A549 (cell line): Measurements from ENCODE around the gene RPS6KA4. TPM values are rescaled to one million over a fixed set of nuclear protein-coding genes. Genes with fewer than 3 reads are reported as not detected.

Source experiments
- ATAC-seq, 2 experiments: fragments of 200-7000 bp in 1 of 2; fragments of >200 bp in 1 of 2; cut with Nextera tagmentation in 1 of 2; cut with Tn5 transposase in 1 of 2; 3 replicates each; pipeline versions ENCODE4 v1.8.0 to v1.9.1; 2018 to 2020; ENCODE audit warnings: mild to moderate bottlenecking in 1 of 2, moderate library complexity in 1 of 2
- CTCF ChIA-PET: fragments of 300-600 bp; sonication (Branson Sonifier 250); formaldehyde crosslinking; extraction: SDS; loops from one replicate; lab custom pipeline; 2021; ENCODE audit warnings: antibody characterized with exemption, inconsistent platforms; lab: Yijun Ruan, JAX
- POLR2A ChIA-PET: fragments of 350-600 bp; formaldehyde crosslinking; extraction: SDS; loops from one replicate; lab custom pipeline; 2021; ENCODE audit warnings: antibody characterized with exemption, inconsistent platforms; lab: Yijun Ruan, JAX
- DNase-seq, 2 experiments: peaks; one replicate each; pipeline versions ENCODE4 v3.0.0 to v3.0.0-alpha.2; 2011 to 2016; ENCODE audit warnings: low read depth in 1 of 2, low spot score in 1 of 2
- FAIRE-seq: peaks from 2 replicates; lab custom pipeline; 2011; peaks lifted over from hg19 to GRCh38; lab: Jason Lieb, UNC
- H3K27ac ChIP-seq, 2 experiments: fragments of >200 bp; sonication (Bioruptor Twin); formaldehyde crosslinking; 3 replicates each; pipeline ENCODE4 v1.5.1; 2016 to 2017
- H3K4me1 ChIP-seq: fragments of >200 bp; sonication (Bioruptor Twin); formaldehyde crosslinking; 3 replicates; pipeline ENCODE4 v1.6.1; 2016
- H3K4me2 ChIP-seq: fragments of >200 bp; sonication (Bioruptor Twin); formaldehyde crosslinking; 3 replicates; pipeline ENCODE4 v1.6.1; 2016
- H3K4me3 ChIP-seq: fragments of >200 bp; sonication (Bioruptor Twin); formaldehyde crosslinking; 3 replicates; pipeline ENCODE4 v1.5.1; 2016
- H3K9me3 ChIP-seq: fragments of >200 bp; sonication (Bioruptor Twin); formaldehyde crosslinking; 3 replicates; pipeline ENCODE4 v1.6.1; 2016
- FOSB ChIP-seq: fragments of 250-450 bp; sonication (Bioruptor Pico); IDR thresholded peaks from 2 replicates; pipeline ENCODE4 v1.5.0; 2020; ENCODE audit warnings: mild to moderate bottlenecking, moderate library complexity
- FOSL2 ChIP-seq, 2 experiments: fragments of 450-650 bp in 1 of 2; fragments of >200 bp in 1 of 2; sonication (Bioruptor Twin) in 1 of 2; formaldehyde crosslinking; IDR thresholded peaks; 2 replicates each; pipeline versions ENCODE4 v1.5.0 to v1.6.1; 2016 to 2020; ENCODE audit warnings: mild to moderate bottlenecking in 1 of 2, moderate library complexity in 1 of 2
- FOXS1 ChIP-seq: fragments of 250-450 bp; sonication (Bioruptor Pico); IDR thresholded peaks from 2 replicates; pipeline ENCODE4 v1.5.0; 2020; ENCODE audit warnings: mild to moderate bottlenecking, moderate library complexity
- HES2 ChIP-seq: fragments of >200 bp; sonication (Bioruptor Twin); formaldehyde crosslinking; IDR thresholded peaks from 2 replicates; pipeline ENCODE4 v1.6.1; 2016
- HEYL ChIP-seq: fragments of 250-450 bp; sonication (Bioruptor Pico); IDR thresholded peaks from 2 replicates; pipeline ENCODE4 v1.8.0; 2021; ENCODE audit warnings: mild to moderate bottlenecking, moderate library complexity
- HOXA7 ChIP-seq: fragments of 250-450 bp; sonication (Bioruptor Pico); IDR thresholded peaks from 2 replicates; pipeline ENCODE4 v1.5.0; 2020; ENCODE audit warnings: mild to moderate bottlenecking, moderate library complexity
- HOXB13 ChIP-seq: fragments of 250-450 bp; sonication (Bioruptor Pico); IDR thresholded peaks from 2 replicates; pipeline ENCODE4 v1.5.0; 2020; ENCODE audit warnings: low read depth, mild to moderate bottlenecking, moderate library complexity
- JUN ChIP-seq, 2 experiments: fragments of >200 bp; sonication (Bioruptor Twin); formaldehyde crosslinking; IDR thresholded peaks; 2 replicates in 1 of 2; 3 replicates in 1 of 2; pipeline ENCODE4 v1.6.1; 2016 to 2017
- JUNB ChIP-seq: fragments of >200 bp; sonication (Bioruptor Twin); formaldehyde crosslinking; IDR thresholded peaks from 2 replicates; pipeline ENCODE4 v1.6.1; 2016
- MYC ChIP-seq: IDR thresholded peaks from 2 replicates; pipeline ENCODE4 v1.6.1; 2012; ENCODE audit warnings: mild to moderate bottlenecking, inconsistent platforms, low read length, improper control_type of control experiment, borderline replicate concordance
- PBX3 ChIP-seq: IDR thresholded peaks from 2 replicates; pipeline ENCODE4 v1.6.1; 2012
- PHF8 ChIP-seq: fragments of 200-600 bp; sonication (generic); IDR thresholded peaks from 2 replicates; pipeline ENCODE4 v1.6.1; 2016; ENCODE audit warnings: low read depth, mild to moderate bottlenecking, antibody characterized with exemption, moderate library complexity, borderline replicate concordance
- POLR2A ChIP-seq: IDR thresholded peaks from 2 replicates; pipeline ENCODE4 v1.6.1; 2012; ENCODE audit warnings: mild to moderate bottlenecking, low read length
- RAD21 ChIP-seq, 2 experiments: fragments of >200 bp in 1 of 2; sonication (Bioruptor Twin) in 1 of 2; formaldehyde crosslinking in 1 of 2; IDR thresholded peaks in 1 of 2; conservative IDR thresholded peaks in 1 of 2; 2 replicates in 1 of 2; 3 replicates in 1 of 2; pipeline ENCODE4 v1.6.1; 2012 to 2018; ENCODE audit warnings: inconsistent platforms in 1 of 2
- RCOR1 ChIP-seq: fragments of 150-350 bp; IDR thresholded peaks from 2 replicates; pipeline ENCODE4 v1.6.1; 2014; ENCODE audit warnings: antibody characterized with exemption, low read length, low read depth
- RNF2 ChIP-seq: fragments of 200-600 bp; sonication (generic); IDR thresholded peaks from 2 replicates; pipeline ENCODE4 v1.6.1; 2016; ENCODE audit warnings: low read depth, mild to moderate bottlenecking, antibody characterized with exemption, moderate library complexity, borderline replicate concordance
- SREBF2 ChIP-seq: fragments of 450-650 bp; IDR thresholded peaks from 2 replicates; pipeline ENCODE4 v1.6.1; 2014; ENCODE audit warnings: mild to moderate bottlenecking, moderate library complexity
- ZC3H11A ChIP-seq: fragments of 450-650 bp; IDR thresholded peaks from 2 replicates; pipeline ENCODE4 v1.6.1; 2014; ENCODE audit warnings: antibody characterized with exemption, mild to moderate bottlenecking
- WGBS: methylation state at CpG from one replicate; pipeline ENCODE4 v1.1.6; 2017; ENCODE audit errors: missing lambda C conversion rate; 5-methylcytosine and 5-hydroxymethylcytosine counted together
- polyA plus RNA-seq, 4 experiments: library from polyadenylated mRNA; depleted of rRNA in 3 of 4; stranded (reverse); fragments of >200 nt; fragmentation: RNase III in 1 of 4; extraction: RNeasy Plus Mini Kit Qiagen cat#74134 plus additional on column Dnase treatment in 1 of 4; gene quantifications; 2 replicates in 3 of 4; 3 replicates in 1 of 4; pipeline ENCODE4 v1.2.3, GENCODE V29; 2011 to 2017

RPS6KA4 gene
- polyA plus RNA-seq, 2 of the 4 experiments (the other 2 are of a cell fraction): 21.4 to 35.9 TPM

GRCh38 chr11:64361659-64362058 lies 2.7 kb downstream of the RPS6KA4 start:
- ATAC-seq: no peak
- 96% methylated on average over 13 of the region's 18 CpGs for WGBS
- POLR2A ChIA-PET: no interaction called here
- no peak overlapping the region for H3K27ac ChIP-seq
- H3K4me3 ChIP-seq: no peak overlapping the region
- no peak overlapping the region for H3K4me2 ChIP-seq
- CTCF ChIA-PET: interaction anchor here (0.6 to 33.9 kb wide), 5 partner anchors 11 to 88 kb away, joined by 3 to 996 read pairs (median 3); partner anchors contain the start of genes CATSPERZ, ESRRA, PRDX5 and TRMT112
- DNase-seq: no peak
- peaks cover 28% of the 10 kb centered on the region for H3K4me1 ChIP-seq
- TF ChIP-seq RAD21 (conservative IDR thresholded peaks at IDR 0.05 in 1 of 2, IDR thresholded peaks at IDR 0.05 in 1 of 2): no peak
- no peak for TF ChIP-seq HEYL
- no peak for TF ChIP-seq PBX3
- no peak for TF ChIP-seq JUNB
- FAIRE-seq: no peak
- H3K9me3 ChIP-seq: no peaks in the 10 kb centered on the region

GRCh38 chr11:64362339-64362738 lies 3.4 kb downstream of the RPS6KA4 start:
- ChIA-PET POLR2A (no interaction called here), CTCF (interaction anchor here (1.2 kb wide), 1 partner anchor 290 kb away, joined by 3 read pairs; no protein-coding TSS in a partner anchor)
- 94% methylated on average over 10 of the region's 10 CpGs for WGBS
- TF ChIP-seq MYC (no peak), RNF2 (no peak), HOXA7 (CRISPR knock-in tag) (no peak), JUNB (no peak), JUN (IDR thresholded peaks at IDR 0.05) (no peak), ZC3H11A (no peak), FOSB (CRISPR knock-in tag) (no peak), FOXS1 (CRISPR knock-in tag) (no peak), HEYL (no peak), POLR2A (no peak), HOXB13 (CRISPR knock-in tag) (no peak)
- H3K4me1 ChIP-seq: peaks cover 21% of the 10 kb centered on the region
- FAIRE-seq: no peak
- no peak for DNase-seq
- H3K27ac ChIP-seq: no peak overlapping the region
- no peaks in the 10 kb centered on the region for H3K9me3 ChIP-seq
- no peak for ATAC-seq
- H3K4me2 ChIP-seq: no peak overlapping the region
- H3K4me3 ChIP-seq: no peak overlapping the region

- CTCF ChIA-PET: interaction anchor here (0.7 to 4.3 kb wide), 5 partner anchors 9 to 284 kb away, joined by 3 to 23 read pairs (median 4); no protein-coding TSS in a partner anchor
- TF ChIP-seq SREBF2 (no peak), PBX3 (no peak), ZC3H11A (no peak), FOSL2 (IDR thresholded peaks at IDR 0.05) (no peak), FOSL2 (CRISPR knock-in tag; IDR thresholded peaks at IDR 0.05) (no peak), HES2 (no peak), RNF2 (no peak), RCOR1 (no peak)
- POLR2A ChIA-PET: interaction anchor here (1.4 kb wide), 1 partner anchor 9 kb away, joined by 4 read pairs; no protein-coding TSS in a partner anchor
- H3K27ac ChIP-seq: no peak overlapping the region
- H3K4me1 ChIP-seq: peaks cover 8% of the 10 kb centered on the region
- no peak for FAIRE-seq
- H3K4me2 ChIP-seq: no peak overlapping the region
- ATAC-seq: no peak
- H3K4me3 ChIP-seq: no peak overlapping the region
- WGBS: 93% methylated on average over 6 of the region's 6 CpGs
- no peaks in the 10 kb centered on the region for H3K9me3 ChIP-seq
- DNase-seq: no peak
Measured at GRCh38 chr11:64364435-64364834, 5.5 kb downstream of the RPS6KA4 start.

- FAIRE-seq (no peak), DNase-seq (no peak), ATAC-seq (no peak)
- Histone ChIP-seq H3K4me1 (peaks cover 4% of the 10 kb centered on the region), H3K27ac (no peak overlapping the region), H3K4me2 (no peak overlapping the region)
- POLR2A ChIA-PET: no interaction called here
- TF ChIP-seq RCOR1: no peak
- TF ChIP-seq PHF8: no peak
- no peak for TF ChIP-seq PBX3
- TF ChIP-seq, all 56 proteins: peak for 0
- H3K9me3 ChIP-seq: no peaks in the 10 kb centered on the region
- 91% methylated on average over 4 of the region's 4 CpGs for WGBS
- CTCF ChIA-PET: interaction anchor here (0.7 to 4.3 kb wide), 5 partner anchors 9 to 284 kb away, joined by 3 to 23 read pairs (median 4); no protein-coding TSS in a partner anchor
- H3K4me3 ChIP-seq: no peak overlapping the region
Measured at GRCh38 chr11:64364911-64365310, 5.9 kb downstream of the RPS6KA4 start.
